Neural progenitor cell (in vitro differentiated cells): ENCODE data around the gene FHL3. TPM values are rescaled to one million over a fixed set of nuclear protein-coding genes. Genes with fewer than 3 reads are reported as not detected.

Experiments
- DNase-seq: peaks from one replicate; pipeline ENCODE4 v3.0.0-alpha.2; 2016; ENCODE audit warnings: low spot score
- H2AFZ ChIP-seq: fragments of 200-600 bp; sonication (generic); replicated peaks from 2 replicates; pipeline ENCODE4 v1.6.1; 2016; ENCODE audit warnings: antibody characterized with exemption
- H3F3A ChIP-seq: fragments of 200-600 bp; sonication (generic); 2 replicates; pipeline ENCODE4 v1.6.1; 2016; ENCODE audit warnings: antibody characterized with exemption, low read depth
- H3K27ac ChIP-seq: fragments of 200-600 bp; sonication (generic); 2 replicates; pipeline ENCODE4 v1.5.1; 2016; ENCODE audit warnings: mild to moderate bottlenecking
- H3K27me3 ChIP-seq: fragments of 200-600 bp; sonication (generic); 2 replicates; pipeline ENCODE4 v1.6.1; 2016; ENCODE audit warnings: mild to moderate bottlenecking, moderate library complexity
- H3K36me3 ChIP-seq: fragments of 200-600 bp; sonication (generic); 2 replicates; pipeline ENCODE4 v1.5.1; 2016
- H3K4me1 ChIP-seq: fragments of 200-600 bp; sonication (generic); 2 replicates; pipeline ENCODE4 v1.6.1; 2016; ENCODE audit warnings: mixed run types
- H3K4me2 ChIP-seq: fragments of 200-600 bp; sonication (generic); 2 replicates; pipeline ENCODE4 v1.6.1; 2016
- H3K4me3 ChIP-seq: fragments of 200-600 bp; sonication (generic); 2 replicates; pipeline ENCODE4 v1.5.1; 2016
- H3K79me2 ChIP-seq: fragments of 200-600 bp; sonication (generic); 2 replicates; pipeline ENCODE4 v1.6.1; 2016; ENCODE audit warnings: low read depth
- H3K9ac ChIP-seq: fragments of 200-600 bp; sonication (generic); 2 replicates; pipeline ENCODE4 v1.6.1; 2016
- H3K9me3 ChIP-seq: fragments of 200-600 bp; sonication (generic); 2 replicates; pipeline ENCODE4 v1.5.1; 2016; ENCODE audit warnings: low read depth
- H4K20me1 ChIP-seq: fragments of 200-600 bp; sonication (generic); 2 replicates; pipeline ENCODE4 v1.6.1; 2016; ENCODE audit warnings: low read depth
- H3K27ac Mint-ChIP-seq: 3 replicates; pipeline ENCODE4 v1.8.0; 2021; ENCODE audit warnings: mixed read lengths
- H3K27me3 Mint-ChIP-seq: 2 replicates; pipeline ENCODE4 v1.8.0; 2022; ENCODE audit warnings: low read depth, mild to moderate bottlenecking, inconsistent platforms, moderate library complexity, mixed read lengths; ENCODE audit not compliant: insufficient read depth
- H3K36me3 Mint-ChIP-seq: 3 replicates; pipeline ENCODE4 v1.8.0; 2021; ENCODE audit warnings: mixed read lengths
- H3K4me1 Mint-ChIP-seq: 3 replicates; pipeline ENCODE4 v1.8.0; 2021; ENCODE audit warnings: mixed read lengths
- H3K4me3 Mint-ChIP-seq: 3 replicates; pipeline ENCODE4 v1.8.0; 2021; ENCODE audit warnings: mild to moderate bottlenecking, moderate library complexity, mixed read lengths
- H3K9me3 Mint-ChIP-seq: 3 replicates; pipeline ENCODE4 v1.8.0; 2020; ENCODE audit warnings: mixed read lengths
- EZH2 ChIP-seq: fragments of 200-600 bp; sonication (generic); IDR thresholded peaks from 2 replicates; pipeline ENCODE4 v1.6.1; 2017; ENCODE audit warnings: antibody characterized with exemption, mild to moderate bottlenecking, moderate library complexity
- EZH2phosphoT487 ChIP-seq: fragments of 200-600 bp; sonication (generic); IDR thresholded peaks from 2 replicates; pipeline ENCODE4 v1.6.1; 2017; ENCODE audit warnings: antibody characterized with exemption
- total RNA-seq: library from RNA; depleted of rRNA; stranded (reverse); fragments of >200 nt; gene quantifications from 2 replicates; pipeline ENCODE4 v1.2.3, GENCODE V29; 2015; ENCODE audit warnings: low replicate concordance
- TF ChIP-seq, protein P1 (sequence below): fragments of 200-600 bp; sonication (generic); IDR thresholded peaks from 2 replicates; pipeline ENCODE4 v1.5.1; 2017; ENCODE audit warnings: antibody characterized with exemption, mild to moderate bottlenecking

The FHL3 gene
- total RNA-seq, 1 donor from 2014 or later: 8.1 TPM

DNA sequence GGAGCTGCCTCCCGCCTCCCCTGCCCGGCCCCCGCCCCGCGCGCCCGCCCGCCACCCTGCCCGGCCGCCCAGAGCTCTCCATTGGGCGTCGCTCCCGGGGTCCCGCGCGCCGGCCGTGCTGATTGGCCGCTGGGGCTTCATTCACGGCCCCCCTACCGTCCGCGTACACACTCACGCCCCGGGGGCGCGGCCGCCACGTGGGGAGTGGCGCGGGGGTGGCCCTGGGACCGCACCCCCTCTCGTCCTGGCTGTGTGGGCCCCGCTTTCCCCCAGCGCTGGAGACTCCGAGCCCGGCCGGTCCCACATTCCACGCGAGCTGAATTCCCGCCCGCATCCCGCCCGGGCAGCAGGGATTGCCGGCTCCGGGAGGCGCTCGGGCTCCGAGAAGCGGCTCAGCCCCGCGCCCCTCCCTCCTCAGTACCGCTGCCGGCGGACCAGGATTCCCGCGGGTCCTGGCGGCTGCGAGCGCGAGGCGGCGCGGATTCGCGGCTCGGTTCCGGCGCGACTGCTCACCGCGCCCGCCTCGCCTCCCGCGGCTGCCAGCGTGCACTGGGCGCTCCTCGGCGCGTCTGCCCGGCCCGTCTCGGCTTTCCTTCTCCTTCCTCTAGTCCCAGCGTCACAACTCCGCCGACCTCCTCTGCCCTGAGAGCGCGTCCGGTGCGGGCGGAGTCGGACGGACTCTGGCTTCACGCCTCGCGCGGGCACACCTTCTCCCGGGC lies 41.7 kb upstream of the FHL3 start:
- no peaks in the 10 kb centered on the region for H3K9me3 ChIP-seq
- peak overlapping the region; percentile 71 for H3K4me3 ChIP-seq
- no peak overlapping the region for H3K27ac ChIP-seq
- peaks cover 53% of the 10 kb centered on the region for H3F3A ChIP-seq
- no peak overlapping the region for H3K27ac Mint-ChIP-seq
- peaks cover 96% of the 10 kb centered on the region for H3K79me2 ChIP-seq
- TF ChIP-seq EZH2phosphoT487: no peak
- TF ChIP-seq, protein P1, sequence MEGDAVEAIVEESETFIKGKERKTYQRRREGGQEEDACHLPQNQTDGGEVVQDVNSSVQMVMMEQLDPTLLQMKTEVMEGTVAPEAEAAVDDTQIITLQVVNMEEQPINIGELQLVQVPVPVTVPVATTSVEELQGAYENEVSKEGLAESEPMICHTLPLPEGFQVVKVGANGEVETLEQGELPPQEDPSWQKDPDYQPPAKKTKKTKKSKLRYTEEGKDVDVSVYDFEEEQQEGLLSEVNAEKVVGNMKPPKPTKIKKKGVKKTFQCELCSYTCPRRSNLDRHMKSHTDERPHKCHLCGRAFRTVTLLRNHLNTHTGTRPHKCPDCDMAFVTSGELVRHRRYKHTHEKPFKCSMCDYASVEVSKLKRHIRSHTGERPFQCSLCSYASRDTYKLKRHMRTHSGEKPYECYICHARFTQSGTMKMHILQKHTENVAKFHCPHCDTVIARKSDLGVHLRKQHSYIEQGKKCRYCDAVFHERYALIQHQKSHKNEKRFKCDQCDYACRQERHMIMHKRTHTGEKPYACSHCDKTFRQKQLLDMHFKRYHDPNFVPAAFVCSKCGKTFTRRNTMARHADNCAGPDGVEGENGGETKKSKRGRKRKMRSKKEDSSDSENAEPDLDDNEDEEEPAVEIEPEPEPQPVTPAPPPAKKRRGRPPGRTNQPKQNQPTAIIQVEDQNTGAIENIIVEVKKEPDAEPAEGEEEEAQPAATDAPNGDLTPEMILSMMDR: peak; percentile 29
- peaks cover 60% of the 10 kb centered on the region for H3K4me1 Mint-ChIP-seq
- peak; percentile 91 for DNase-seq
- H2AFZ ChIP-seq: no peak overlapping the region
- peaks cover 86% of the 10 kb centered on the region for H4K20me1 ChIP-seq
- H3K27me3 ChIP-seq: no peaks in the 10 kb centered on the region
- H3K9me3 Mint-ChIP-seq: no peaks in the 10 kb centered on the region
- peak overlapping the region; percentile 79 for H3K4me2 ChIP-seq
- peaks cover 43% of the 10 kb centered on the region for H3K27me3 Mint-ChIP-seq
- H3K9ac ChIP-seq: no peak overlapping the region
- peaks cover 55% of the 10 kb centered on the region for H3K4me1 ChIP-seq
- H3K36me3 Mint-ChIP-seq: peaks cover 10% of the 10 kb centered on the region
- H3K4me3 Mint-ChIP-seq: peak overlapping the region; percentile 87
- no peaks in the 10 kb centered on the region for H3K36me3 ChIP-seq

DNA sequence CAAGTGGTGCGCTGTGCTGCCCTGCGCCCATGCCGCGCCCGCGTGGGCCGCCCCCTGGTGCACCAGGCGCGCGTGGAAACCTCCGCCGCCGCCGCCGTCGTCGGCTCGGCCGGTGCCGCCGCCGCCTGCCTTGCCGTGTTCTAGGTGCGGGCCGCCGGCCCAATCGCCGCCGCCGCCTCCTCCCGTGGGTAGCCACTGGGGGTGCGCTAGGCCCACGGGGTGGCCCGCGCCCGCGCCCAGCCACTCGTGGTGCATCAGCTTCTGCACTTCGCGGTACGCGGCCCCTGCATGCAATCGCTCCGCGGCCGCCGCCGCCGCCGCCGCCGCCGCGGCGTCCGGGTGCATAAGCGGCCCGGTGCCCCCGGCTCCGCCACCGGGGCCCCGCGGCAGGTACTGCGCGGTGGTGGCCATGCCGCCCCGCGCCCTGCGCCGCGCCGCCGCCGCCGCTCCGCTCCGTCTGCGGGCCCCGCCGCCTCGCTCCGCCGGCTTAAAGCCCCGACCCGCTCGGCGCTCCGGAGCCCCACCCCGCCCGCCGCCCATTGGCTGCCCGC lies 41.1 kb upstream of the FHL3 start, which contains the start of gene POU3F1:
TSS of gene POU3F1 (minus strand) at position 461 of the 551 bp plus-strand sequence. CDS start at position 411, 50 bp downstream.
- Mint-ChIP-seq H3K4me3 (peak within 1 kb of the TSS; percentile 87), H3K9me3 (no peaks in the 10 kb centered on the region), H3K4me1 (peaks cover 60% of the 10 kb centered on the region), H3K27me3 (peaks cover 44% of the 10 kb centered on the region), H3K27ac (no peak within 1 kb of the TSS), H3K36me3 (peaks cover 10% of the 10 kb centered on the region)
- Histone ChIP-seq H3K4me1 (peaks cover 55% of the 10 kb centered on the region), H3K4me3 (peak within 1 kb of the TSS; percentile 92), H3K4me2 (peak within 1 kb of the TSS; percentile 99), H3K79me2 (peaks cover 97% of the 10 kb centered on the region), H3K9ac (peak within 1 kb of the TSS; percentile 45), H3K27me3 (no peaks in the 10 kb centered on the region), H4K20me1 (peaks cover 87% of the 10 kb centered on the region), H3F3A (peaks cover 54% of the 10 kb centered on the region), H3K27ac (peak within 1 kb of the TSS; percentile 18), H3K9me3 (no peaks in the 10 kb centered on the region), H3K36me3 (no peaks in the 10 kb centered on the region), H2AFZ (no peak within 1 kb of the TSS)
- TF ChIP-seq EZH2: no peak
- TF ChIP-seq, protein P1: no peak
- TF ChIP-seq EZH2phosphoT487: no peak
- peak; percentile 97 for DNase-seq

DNA sequence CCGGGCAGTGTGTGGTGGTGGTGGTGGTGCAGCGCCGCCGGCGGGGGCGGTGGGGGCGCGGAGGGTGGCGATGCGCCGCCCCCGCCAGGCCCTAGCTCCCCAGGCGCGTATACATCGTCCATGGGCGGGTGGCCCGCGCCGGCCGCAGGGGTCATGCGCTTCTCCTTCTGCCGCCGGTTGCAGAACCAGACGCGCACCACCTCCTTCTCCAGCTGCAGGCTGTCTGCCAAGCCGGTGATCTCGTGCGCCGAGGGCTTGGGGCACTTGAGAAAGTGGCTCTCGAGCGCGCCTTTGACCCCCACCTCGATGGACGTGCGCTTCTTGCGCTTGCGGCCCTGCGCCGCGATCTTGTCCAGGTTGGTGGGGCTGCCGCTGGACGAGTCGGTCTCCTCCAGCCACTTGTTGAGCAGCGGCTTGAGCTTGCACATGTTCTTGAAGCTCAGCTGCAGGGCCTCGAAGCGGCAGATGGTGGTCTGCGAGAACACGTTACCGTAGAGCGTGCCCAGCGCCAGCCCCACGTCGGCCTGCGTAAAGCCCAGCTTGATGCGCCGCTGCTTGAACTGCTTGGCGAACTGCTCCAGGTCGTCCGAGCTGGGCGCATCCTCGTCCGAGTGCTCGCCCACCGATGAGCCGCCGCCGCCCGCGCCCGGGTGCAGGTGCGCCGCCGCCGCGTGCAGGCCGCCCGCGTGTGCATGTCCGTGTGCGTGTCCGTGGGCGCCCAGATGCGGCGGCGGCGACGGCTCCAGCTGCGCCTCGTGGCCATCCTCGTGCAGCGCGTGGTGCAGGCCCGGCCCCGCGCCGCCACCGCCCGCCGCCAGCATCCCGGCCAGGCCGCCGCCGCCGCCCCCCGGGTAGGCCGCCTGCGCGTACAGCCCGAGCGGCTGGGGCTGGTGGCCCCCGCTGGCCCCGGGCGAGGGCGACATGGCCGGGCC lies 40.4 kb upstream of the FHL3 start:
- Histone ChIP-seq H3K4me2 (peak overlapping the region; percentile 99), H3F3A (peaks cover 54% of the 10 kb centered on the region), H3K4me3 (peak overlapping the region; percentile 92), H4K20me1 (peaks cover 87% of the 10 kb centered on the region), H3K79me2 (peaks cover 97% of the 10 kb centered on the region), H3K36me3 (no peaks in the 10 kb centered on the region), H3K4me1 (peaks cover 55% of the 10 kb centered on the region), H3K9me3 (no peaks in the 10 kb centered on the region), H3K9ac (peak overlapping the region; percentile 45), H3K27me3 (no peaks in the 10 kb centered on the region), H2AFZ (no peak overlapping the region), H3K27ac (peak overlapping the region; percentile 18)
- TF ChIP-seq EZH2: no peak
- TF ChIP-seq, protein P1: no peak
- TF ChIP-seq EZH2phosphoT487: no peak
- peak; percentile 71 for DNase-seq
- peaks cover 10% of the 10 kb centered on the region for H3K36me3 Mint-ChIP-seq
- H3K9me3 Mint-ChIP-seq: no peaks in the 10 kb centered on the region
- peaks cover 56% of the 10 kb centered on the region for H3K4me1 Mint-ChIP-seq
- H3K4me3 Mint-ChIP-seq: peak overlapping the region; percentile 81
- peaks cover 44% of the 10 kb centered on the region for H3K27me3 Mint-ChIP-seq
- H3K27ac Mint-ChIP-seq: no peak overlapping the region
